GM12878 (cell line): ENCODE data around the gene ZNF350.

Source experiments
- CTCF ChIP-seq, 3 experiments: IDR thresholded peaks in 2 of 3; conservative IDR thresholded peaks in 1 of 3; 2 replicates each; pipeline ENCODE4 v1.5.1; 2011; ENCODE audit warnings: low read depth in 3 of 3, low read length in 3 of 3, mild to moderate bottlenecking in 3 of 3, control low read depth in 2 of 3, moderate library complexity in 2 of 3, inconsistent platforms in 1 of 3, mixed read lengths in 1 of 3; ENCODE audit not compliant: control insufficient read depth in 2 of 3, insufficient read depth in 1 of 3; ENCODE audit errors: extremely low read depth in 1 of 3
- MXI1 ChIP-seq: fragments of 150-350 bp; IDR thresholded peaks from 2 replicates; pipeline ENCODE4 v1.6.1; 2011; ENCODE audit warnings: low read depth, mild to moderate bottlenecking, inconsistent platforms, low read length, improper control_type of control experiment
- NFYB ChIP-seq: IDR thresholded peaks from 2 replicates; pipeline ENCODE4 v1.6.1; 2011; ENCODE audit warnings: low read depth, mild to moderate bottlenecking, low read length, improper control_type of control experiment, moderate library complexity; ENCODE audit not compliant: insufficient read depth
- POLR2AphosphoS5 ChIP-seq: IDR thresholded peaks from 2 replicates; pipeline ENCODE4 v1.6.1; 2011; ENCODE audit warnings: mild to moderate bottlenecking, low read length, inconsistent platforms
- TF ChIP-seq, protein P1 (sequence below): IDR thresholded peaks from 2 replicates; pipeline ENCODE4 v1.6.1; 2011; ENCODE audit warnings: mild to moderate bottlenecking, low read depth, low read length, moderate library complexity; ENCODE audit not compliant: insufficient replicate concordance

DNA sequence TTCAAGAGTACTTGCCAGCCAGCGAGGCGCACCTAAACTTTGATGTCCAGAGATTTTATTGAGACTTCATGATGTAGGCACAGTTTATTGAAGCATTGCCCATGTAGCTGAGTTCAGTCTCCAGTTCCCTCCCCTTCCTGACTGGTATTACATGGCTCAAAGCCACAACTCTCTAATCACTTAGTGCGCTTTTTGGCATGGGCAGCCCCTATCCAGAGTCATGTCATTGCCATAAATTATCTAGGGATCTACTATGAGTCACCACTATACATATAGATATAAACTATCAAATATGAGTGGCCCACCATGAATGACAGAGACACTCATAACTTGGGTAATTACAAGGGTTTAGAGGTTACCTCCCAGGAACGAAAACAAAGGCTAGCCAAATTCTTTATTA is 33.9 kb upstream of the ZNF350 start:
- TF ChIP-seq CTCF (IDR thresholded peaks at IDR 0.05 in 2 of 3, conservative IDR thresholded peaks at IDR 0.05 in 1 of 3; ENCODE audit: control insufficient read depth in 2 of 3, extremely low read depth in 1 of 3, insufficient read depth in 1 of 3, low read depth in 3 of 3, low read length in 3 of 3) = no peak
- TF ChIP-seq, protein P1, sequence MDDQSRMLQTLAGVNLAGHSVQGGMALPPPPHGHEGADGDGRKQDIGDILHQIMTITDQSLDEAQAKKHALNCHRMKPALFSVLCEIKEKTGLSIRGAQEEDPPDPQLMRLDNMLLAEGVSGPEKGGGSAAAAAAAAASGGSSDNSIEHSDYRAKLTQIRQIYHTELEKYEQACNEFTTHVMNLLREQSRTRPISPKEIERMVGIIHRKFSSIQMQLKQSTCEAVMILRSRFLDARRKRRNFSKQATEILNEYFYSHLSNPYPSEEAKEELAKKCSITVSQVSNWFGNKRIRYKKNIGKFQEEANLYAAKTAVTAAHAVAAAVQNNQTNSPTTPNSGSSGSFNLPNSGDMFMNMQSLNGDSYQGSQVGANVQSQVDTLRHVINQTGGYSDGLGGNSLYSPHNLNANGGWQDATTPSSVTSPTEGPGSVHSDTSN = no peak
- TF ChIP-seq POLR2AphosphoS5 = no peak
- TF ChIP-seq NFYB = no peak
- TF ChIP-seq MXI1 = no peak
